Esophagus squamous epithelium (tissue), 4 donors: ENCODE data around the gene GRIK4.

ENCODE experiments used
- CTCF ChIP-seq, 6 experiments: fragments of 450-650 bp in 4 of 6; fragments of 200-600 bp in 2 of 6; sonication (generic) in 2 of 6; IDR thresholded peaks; one replicate each; pipeline ENCODE4 v1.5.1; 2016 to 2019; ENCODE audit warnings: antibody characterized with exemption in 6 of 6, mild to moderate bottlenecking in 4 of 6, moderate library complexity in 4 of 6
- POLR2A ChIP-seq, 4 donors: fragments of 450-650 bp; IDR thresholded peaks; one replicate each; pipeline ENCODE4 v1.6.1; 2017; ENCODE audit warnings: antibody characterized with exemption in 4 of 4, mild to moderate bottlenecking in 4 of 4, moderate library complexity in 3 of 4

- no peak for TF ChIP-seq CTCF (IDR thresholded peaks at IDR 0.05)
- no peak for TF ChIP-seq POLR2A (IDR thresholded peaks at IDR 0.05)
Observed at GRCh38 chr11:120839846-120840402, 328.4 kb downstream of the GRIK4 start.
